ENCODE results near the gene PTCH1. TPM values are rescaled to one million over a fixed set of nuclear protein-coding genes. Genes with fewer than 3 reads are reported as not detected.

Gene PTCH1
- total RNA-seq, 1 donor from 2014 or later = 24.1 TPM

DNA sequence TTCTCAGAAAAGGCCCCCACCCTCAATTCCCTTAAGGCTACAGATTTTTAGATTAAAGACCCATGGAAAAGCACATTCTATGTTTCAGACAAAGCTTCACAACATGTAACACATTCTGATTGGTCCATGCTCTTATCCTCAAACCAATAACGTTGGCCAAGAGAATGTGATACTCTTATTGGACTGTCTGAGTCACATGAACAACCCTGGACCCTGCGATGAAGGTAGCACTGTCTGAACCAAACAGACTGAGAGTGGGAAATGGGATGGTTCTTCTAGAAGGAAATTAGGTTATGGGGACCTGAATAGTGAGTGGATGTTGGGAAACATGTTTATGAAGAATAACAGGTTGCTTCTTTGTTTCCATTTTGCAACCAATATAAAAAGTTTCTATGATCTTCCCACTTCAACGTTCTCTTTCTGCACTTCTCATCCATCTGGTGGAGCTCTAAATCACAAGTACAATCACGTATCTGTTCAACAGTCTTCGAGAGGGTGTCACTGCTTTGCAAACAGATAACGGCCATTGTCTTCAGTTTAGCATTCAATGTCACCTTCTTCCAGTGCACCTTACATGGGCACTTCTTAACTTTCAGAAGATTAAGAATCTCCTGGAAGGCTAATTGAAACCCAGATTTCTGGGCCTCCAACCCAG, 81.6 kb downstream of the PTCH1 start:
- no peak overlapping the region for H3K4me3 Mint-ChIP-seq (ENCODE audit: unreplicated experiment)
- peaks cover 12% of the 10 kb centered on the region for H3K36me3 Mint-ChIP-seq (ENCODE audit: low read depth, unreplicated experiment)
- no peak for DNase-seq (ENCODE audit: low spot score)
- TF ChIP-seq, protein P1, sequence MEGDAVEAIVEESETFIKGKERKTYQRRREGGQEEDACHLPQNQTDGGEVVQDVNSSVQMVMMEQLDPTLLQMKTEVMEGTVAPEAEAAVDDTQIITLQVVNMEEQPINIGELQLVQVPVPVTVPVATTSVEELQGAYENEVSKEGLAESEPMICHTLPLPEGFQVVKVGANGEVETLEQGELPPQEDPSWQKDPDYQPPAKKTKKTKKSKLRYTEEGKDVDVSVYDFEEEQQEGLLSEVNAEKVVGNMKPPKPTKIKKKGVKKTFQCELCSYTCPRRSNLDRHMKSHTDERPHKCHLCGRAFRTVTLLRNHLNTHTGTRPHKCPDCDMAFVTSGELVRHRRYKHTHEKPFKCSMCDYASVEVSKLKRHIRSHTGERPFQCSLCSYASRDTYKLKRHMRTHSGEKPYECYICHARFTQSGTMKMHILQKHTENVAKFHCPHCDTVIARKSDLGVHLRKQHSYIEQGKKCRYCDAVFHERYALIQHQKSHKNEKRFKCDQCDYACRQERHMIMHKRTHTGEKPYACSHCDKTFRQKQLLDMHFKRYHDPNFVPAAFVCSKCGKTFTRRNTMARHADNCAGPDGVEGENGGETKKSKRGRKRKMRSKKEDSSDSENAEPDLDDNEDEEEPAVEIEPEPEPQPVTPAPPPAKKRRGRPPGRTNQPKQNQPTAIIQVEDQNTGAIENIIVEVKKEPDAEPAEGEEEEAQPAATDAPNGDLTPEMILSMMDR (IDR thresholded peaks at IDR 0.05; ENCODE audit: unreplicated experiment) = no peak
- peaks cover 9% of the 10 kb centered on the region for H3K27me3 Mint-ChIP-seq (ENCODE audit: unreplicated experiment)
- H3K9me3 Mint-ChIP-seq (ENCODE audit: unreplicated experiment) = no peaks in the 10 kb centered on the region
- H3K27ac Mint-ChIP-seq (ENCODE audit: unreplicated experiment) = no peak overlapping the region
- no peaks in the 10 kb centered on the region for H3K4me1 Mint-ChIP-seq (ENCODE audit: unreplicated experiment)

DNA sequence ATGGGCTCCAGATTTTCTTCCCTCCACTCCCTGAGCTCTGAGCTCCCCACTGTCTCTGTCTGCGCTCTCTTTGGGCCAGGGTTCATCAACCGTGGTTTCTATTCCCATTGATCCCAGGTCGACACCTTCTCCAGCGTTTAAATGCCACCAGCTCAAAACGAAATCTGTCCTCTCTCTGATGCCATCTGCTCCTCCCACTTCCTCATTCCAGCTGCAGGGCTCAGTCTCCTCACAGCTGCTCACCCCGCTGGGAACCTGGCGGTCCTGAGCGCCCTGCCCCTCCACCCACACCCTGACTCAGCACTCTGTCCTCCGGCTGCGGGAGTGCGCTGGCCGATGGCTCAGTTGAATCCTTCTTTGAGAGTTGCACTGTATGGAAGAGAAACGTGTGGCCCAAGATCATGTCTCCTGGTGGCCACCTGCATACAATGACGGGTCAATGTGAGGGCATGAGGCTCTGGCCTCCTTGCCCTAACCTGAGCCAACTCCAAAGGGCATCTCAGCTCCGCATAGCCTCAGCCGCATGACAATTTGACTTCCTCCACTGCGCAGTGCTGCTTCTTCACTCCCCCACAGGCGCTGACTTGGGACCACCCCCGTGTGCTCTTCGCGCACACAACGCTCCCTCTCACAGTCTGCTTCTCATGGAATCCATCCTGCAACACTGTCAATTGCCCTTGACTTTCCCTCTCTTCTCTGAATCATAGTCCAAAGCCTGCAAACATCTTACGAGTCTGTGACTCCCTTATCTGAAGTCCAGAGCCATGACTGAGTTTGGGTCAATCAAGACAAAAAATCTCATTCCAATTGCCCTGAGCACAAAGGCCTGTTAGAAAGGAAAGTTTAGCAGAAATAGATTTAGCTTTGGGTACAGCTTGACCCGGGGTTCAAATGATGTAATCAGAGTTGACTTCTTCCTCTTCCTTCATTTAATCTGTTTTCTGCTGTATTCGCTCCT, 82.4 kb downstream of the PTCH1 start:
- Mint-ChIP-seq H3K27me3 (ENCODE audit: unreplicated experiment) (peaks cover 10% of the 10 kb centered on the region), H3K27ac (ENCODE audit: unreplicated experiment) (no peak overlapping the region), H3K36me3 (ENCODE audit: low read depth, unreplicated experiment) (peaks cover 20% of the 10 kb centered on the region), H3K9me3 (ENCODE audit: unreplicated experiment) (no peaks in the 10 kb centered on the region), H3K4me1 (ENCODE audit: unreplicated experiment) (no peaks in the 10 kb centered on the region), H3K4me3 (ENCODE audit: unreplicated experiment) (peak overlapping the region; percentile 35)
- DNase-seq (ENCODE audit: low spot score) = no peak
- TF ChIP-seq, protein P1 (IDR thresholded peaks at IDR 0.05; ENCODE audit: unreplicated experiment) = no peak

DNA sequence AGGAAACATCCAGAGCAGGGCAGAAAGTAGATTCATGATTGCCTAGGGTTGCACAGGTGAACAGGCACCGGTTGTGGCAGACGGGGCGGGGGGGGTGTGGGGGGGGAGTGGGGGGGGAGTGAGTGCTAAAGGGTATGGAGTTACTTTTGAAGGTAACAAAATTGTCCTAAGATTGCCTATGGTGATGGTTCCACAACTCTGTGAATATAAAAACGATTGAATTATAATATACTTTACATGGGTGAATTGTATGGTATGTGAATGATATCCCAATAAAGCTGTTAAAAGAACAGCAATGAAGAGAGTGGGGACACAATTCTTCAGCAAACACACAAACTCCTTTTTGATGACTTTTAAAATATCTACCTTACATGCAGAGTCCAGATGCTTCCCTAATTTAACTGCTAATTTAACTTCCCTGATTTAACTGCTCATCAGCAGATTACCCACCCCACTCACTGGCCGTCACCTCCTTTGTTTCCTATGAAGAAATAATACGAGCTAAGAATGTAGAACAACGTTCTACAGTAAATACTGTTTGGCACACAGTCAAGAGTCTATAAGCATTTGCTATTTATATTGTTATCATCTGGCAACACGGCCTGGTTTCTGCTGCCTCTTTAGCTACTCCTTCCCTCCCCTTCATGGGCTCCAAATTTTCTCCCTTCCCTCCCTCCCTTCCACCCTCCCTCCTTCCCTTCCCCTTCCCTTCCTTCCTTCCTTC, 83.5 kb downstream of the PTCH1 start:
- Mint-ChIP-seq H3K4me3 (ENCODE audit: unreplicated experiment) (no peak overlapping the region), H3K27me3 (ENCODE audit: unreplicated experiment) (peaks cover 10% of the 10 kb centered on the region), H3K27ac (ENCODE audit: unreplicated experiment) (no peak overlapping the region), H3K36me3 (ENCODE audit: low read depth, unreplicated experiment) (peaks cover 24% of the 10 kb centered on the region), H3K4me1 (ENCODE audit: unreplicated experiment) (no peaks in the 10 kb centered on the region), H3K9me3 (ENCODE audit: unreplicated experiment) (no peaks in the 10 kb centered on the region)
- TF ChIP-seq, protein P1 (IDR thresholded peaks at IDR 0.05; ENCODE audit: unreplicated experiment) = no peak
- DNase-seq (ENCODE audit: low spot score) = no peak

DNA sequence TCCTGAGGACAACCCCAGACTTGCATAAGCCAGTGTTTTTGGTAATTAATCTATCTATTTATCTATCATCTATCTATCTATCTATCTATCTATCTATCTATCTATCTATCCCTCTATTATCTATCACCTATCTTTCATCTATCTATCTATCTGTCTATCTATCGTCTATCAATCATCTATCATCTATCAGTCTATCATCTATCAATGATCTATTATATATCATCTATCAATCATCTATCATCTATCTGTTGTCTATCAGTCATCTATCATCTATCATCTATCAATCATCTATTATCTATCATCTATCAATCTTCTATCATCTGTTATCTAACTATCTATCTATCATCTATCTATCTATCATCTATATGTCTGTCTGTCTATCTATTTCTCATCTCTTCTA, 85.5 kb downstream of the PTCH1 start:
- H3K36me3 Mint-ChIP-seq (ENCODE audit: low read depth, unreplicated experiment) = peaks cover 24% of the 10 kb centered on the region
- no peak overlapping the region for H3K4me3 Mint-ChIP-seq (ENCODE audit: unreplicated experiment)
- no peak overlapping the region for H3K27ac Mint-ChIP-seq (ENCODE audit: unreplicated experiment)
- TF ChIP-seq, protein P1 (IDR thresholded peaks at IDR 0.05; ENCODE audit: unreplicated experiment) = no peak
- H3K9me3 Mint-ChIP-seq (ENCODE audit: unreplicated experiment) = no peaks in the 10 kb centered on the region
- DNase-seq (ENCODE audit: low spot score) = no peak
- peaks cover 15% of the 10 kb centered on the region for H3K27me3 Mint-ChIP-seq (ENCODE audit: unreplicated experiment)
- peaks cover 7% of the 10 kb centered on the region for H3K4me1 Mint-ChIP-seq (ENCODE audit: unreplicated experiment)
